Neural cell (in vitro differentiated cells): ENCODE measurements around the gene MPDU1.

ENCODE experiments used
- CTCF ChIP-seq: fragments of 450-650 bp; IDR thresholded peaks from 2 replicates; pipeline ENCODE4 v1.5.1; 2014; ENCODE audit warnings: antibody characterized with exemption, mild to moderate bottlenecking, moderate library complexity; ENCODE audit not compliant: poor library complexity, severe bottlenecking
- EP300 ChIP-seq: fragments of 450-650 bp; conservative IDR thresholded peaks from 2 replicates; pipeline ENCODE4 v1.6.1; 2014; ENCODE audit warnings: antibody characterized with exemption, mild to moderate bottlenecking, moderate library complexity; ENCODE audit not compliant: poor library complexity, severe bottlenecking
- EZH2 ChIP-seq: fragments of 200-600, 300-800 bp; shearing (Covaris generic), sonication (generic); IDR thresholded peaks from 2 replicates; pipeline ENCODE4 v1.6.1; 2014; ENCODE audit warnings: antibody characterized with exemption, low read length, borderline replicate concordance, mild to moderate bottlenecking; ENCODE audit not compliant: insufficient read depth, poor library complexity, severe bottlenecking

DNA sequence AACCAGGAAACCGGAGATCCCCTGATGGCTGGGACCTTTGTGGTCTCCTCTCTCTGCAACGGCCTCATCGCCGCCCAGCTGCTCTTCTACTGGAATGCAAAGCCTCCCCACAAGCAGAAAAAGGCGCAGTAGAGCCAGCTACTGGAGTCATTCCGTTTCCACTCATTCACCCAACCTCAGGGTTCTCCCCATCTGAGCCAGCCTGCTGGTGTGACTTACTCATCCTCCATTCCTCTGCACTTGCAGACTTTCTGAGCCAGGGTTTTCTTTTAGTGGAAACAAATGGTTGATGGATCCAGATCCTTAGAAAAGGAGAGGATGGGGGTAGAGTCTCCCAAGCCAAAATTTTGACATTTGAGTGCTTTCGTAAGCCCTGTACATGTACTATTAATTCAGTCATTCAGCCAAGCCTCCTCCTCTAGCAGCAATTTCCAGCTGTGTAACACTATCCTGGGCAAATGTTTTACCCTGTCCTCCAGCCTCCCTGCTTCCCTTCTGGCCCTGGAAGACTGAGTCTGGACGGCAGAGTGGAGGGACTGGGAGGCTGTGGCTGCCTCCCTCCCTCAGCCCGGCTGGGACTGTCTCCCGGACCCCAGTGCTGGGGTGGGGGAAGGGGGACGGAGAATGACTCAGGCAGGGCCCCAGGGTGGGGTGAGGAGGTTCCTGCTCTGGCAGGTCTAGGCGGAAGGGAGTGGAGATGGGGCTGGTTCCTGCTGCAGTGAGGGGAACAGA, 3.9 kb downstream of the MPDU1 start:
- TF ChIP-seq CTCF, result no peak
- TF ChIP-seq EZH2, result no peak
- TF ChIP-seq EP300, result no peak
